UCSD-AML1 (cell line): ENCODE results near the gene IKZF2.
"Not testable (repeated sequence)": the region's sequence is repeated elsewhere in the genome, so short reads cannot be mapped to it uniquely, and the experiment has no call there.

Experiments used
- DNase-seq: peaks from one replicate; lab custom pipeline; 2025; ENCODE audit not compliant: unreplicated experiment; lab: John Stamatoyannopoulos, UW

The IKZF2 gene

GRCh38 chr2:213057977-213058376 is 93.4 kb downstream of the IKZF2 start:
- DNase-seq = no peak

GRCh38 chr2:213046431-213046830 is 105.0 kb downstream of the IKZF2 start:
- DNase-seq = no peak

- no peak for DNase-seq
Observed at GRCh38 chr2:213043566-213043965, 107.8 kb downstream of the IKZF2 start.

- DNase-seq = no peak
Observed at GRCh38 chr2:213042262-213042661, 109.2 kb downstream of the IKZF2 start.

GRCh38 chr2:213036836-213037235 is 114.6 kb downstream of the IKZF2 start:
- no peak for DNase-seq

GRCh38 chr2:213034585-213034984 is 116.8 kb downstream of the IKZF2 start:
- no peak for DNase-seq

- DNase-seq = no peak
Observed at GRCh38 chr2:213032607-213033006, 118.8 kb downstream of the IKZF2 start.

GRCh38 chr2:213022987-213023386 is 128.4 kb downstream of the IKZF2 start:
- DNase-seq = no peak

GRCh38 chr2:213021971-213022899 is 129.2 kb downstream of the IKZF2 start:
- DNase-seq = no peak

GRCh38 chr2:213020913-213021312 is 130.5 kb downstream of the IKZF2 start:
- DNase-seq = not testable (repeated sequence)

GRCh38 chr2:213020268-213020667 is 131.1 kb downstream of the IKZF2 start:
- no peak for DNase-seq

- no peak for DNase-seq
Observed at GRCh38 chr2:213019368-213019767, 132.0 kb downstream of the IKZF2 start.

- DNase-seq = no peak
Observed at GRCh38 chr2:213018340-213018901, 133.0 kb downstream of the IKZF2 start.

- DNase-seq = no peak
Observed at GRCh38 chr2:213017404-213017803, 134.0 kb downstream of the IKZF2 start.

- no peak for DNase-seq
Observed at GRCh38 chr2:213016984-213017351, 134.4 kb downstream of the IKZF2 start.

- DNase-seq = no peak
Observed at GRCh38 chr2:213016166-213016983, 135.0 kb downstream of the IKZF2 start.

GRCh38 chr2:213015387-213016165 is 135.8 kb downstream of the IKZF2 start:
- no peak for DNase-seq

- DNase-seq = no peak
Observed at GRCh38 chr2:213013979-213014378, 137.4 kb downstream of the IKZF2 start.

- no peak for DNase-seq
Observed at GRCh38 chr2:213011505-213011904, 139.9 kb downstream of the IKZF2 start.

GRCh38 chr2:213010106-213010779 is 141.2 kb downstream of the IKZF2 start:
- no peak for DNase-seq
